Measurements from ENCODE around the gene NDUFS7. TPM values are rescaled to one million over a fixed set of nuclear protein-coding genes. Genes with fewer than 3 reads are reported as not detected.

Gene NDUFS7
- total RNA-seq, 2 donors from 2014 or later = 147 to 202 TPM

DNA sequence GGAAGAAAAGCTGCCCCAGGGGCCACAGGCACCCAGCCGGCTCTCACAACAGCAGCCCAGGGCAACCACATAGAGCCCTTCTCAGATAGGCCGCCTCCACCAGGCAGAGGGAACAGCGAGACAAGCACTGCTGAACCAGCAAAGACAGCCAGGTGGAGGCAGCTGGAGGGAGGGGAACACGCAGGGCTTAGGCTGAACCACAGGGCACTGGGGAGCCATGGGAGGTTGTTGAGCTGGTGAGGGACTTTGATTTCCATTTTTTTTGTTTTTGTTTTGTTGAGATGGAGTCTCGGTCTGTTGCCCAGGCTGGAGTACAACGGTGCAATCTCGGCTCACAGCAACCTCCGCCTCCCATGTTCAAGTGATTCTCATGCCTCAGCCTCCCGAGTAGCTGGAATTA lies 14.1 kb downstream of the NDUFS7 start:
- H3K4me3 ChIP-seq = no peak overlapping the region
- TF ChIP-seq, protein P1, sequence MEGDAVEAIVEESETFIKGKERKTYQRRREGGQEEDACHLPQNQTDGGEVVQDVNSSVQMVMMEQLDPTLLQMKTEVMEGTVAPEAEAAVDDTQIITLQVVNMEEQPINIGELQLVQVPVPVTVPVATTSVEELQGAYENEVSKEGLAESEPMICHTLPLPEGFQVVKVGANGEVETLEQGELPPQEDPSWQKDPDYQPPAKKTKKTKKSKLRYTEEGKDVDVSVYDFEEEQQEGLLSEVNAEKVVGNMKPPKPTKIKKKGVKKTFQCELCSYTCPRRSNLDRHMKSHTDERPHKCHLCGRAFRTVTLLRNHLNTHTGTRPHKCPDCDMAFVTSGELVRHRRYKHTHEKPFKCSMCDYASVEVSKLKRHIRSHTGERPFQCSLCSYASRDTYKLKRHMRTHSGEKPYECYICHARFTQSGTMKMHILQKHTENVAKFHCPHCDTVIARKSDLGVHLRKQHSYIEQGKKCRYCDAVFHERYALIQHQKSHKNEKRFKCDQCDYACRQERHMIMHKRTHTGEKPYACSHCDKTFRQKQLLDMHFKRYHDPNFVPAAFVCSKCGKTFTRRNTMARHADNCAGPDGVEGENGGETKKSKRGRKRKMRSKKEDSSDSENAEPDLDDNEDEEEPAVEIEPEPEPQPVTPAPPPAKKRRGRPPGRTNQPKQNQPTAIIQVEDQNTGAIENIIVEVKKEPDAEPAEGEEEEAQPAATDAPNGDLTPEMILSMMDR (IDR thresholded peaks at IDR 0.05) = no peak
- no peak for TF ChIP-seq POLR2A (IDR thresholded peaks at IDR 0.05)
- no peak for TF ChIP-seq POLR2AphosphoS5 (IDR thresholded peaks at IDR 0.05)
- no peaks in the 10 kb centered on the region for H3K27me3 ChIP-seq (replicated peaks; ENCODE audit: insufficient read depth)
- DNase-seq (ENCODE audit: low spot score) = no peak
- intact Hi-C loops (cut with DNase I) = no loop called here
- H3K4me1 ChIP-seq (replicated peaks) = peaks cover 9% of the 10 kb centered on the region
- no peaks in the 10 kb centered on the region for H3K9me3 ChIP-seq
- WGBS = 94% methylated on average over 9 of the region's 9 CpGs
- H3K36me3 ChIP-seq = no peaks in the 10 kb centered on the region
- H3K27ac ChIP-seq = no peak overlapping the region

DNA sequence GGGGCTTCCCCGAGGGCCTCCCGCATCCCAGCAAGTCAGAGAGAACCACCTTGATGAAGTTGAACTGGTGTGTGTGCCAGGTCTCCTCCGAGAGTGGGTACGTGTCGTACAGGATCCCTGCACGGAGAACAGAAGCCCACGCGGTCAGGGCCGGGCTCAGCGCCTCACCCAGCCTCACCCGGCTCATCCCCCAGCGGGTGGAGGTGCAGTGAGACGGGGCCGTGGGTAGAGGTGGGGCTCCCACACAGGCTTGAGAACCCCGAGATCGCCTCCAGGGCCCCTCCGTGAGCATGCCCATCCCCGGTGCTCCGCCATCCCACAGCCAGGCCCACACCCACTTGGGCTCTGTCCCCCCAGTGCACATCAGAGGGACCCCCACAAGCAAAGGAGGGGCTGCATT lies 15.4 kb downstream of the NDUFS7 start:
- Histone ChIP-seq H3K27ac (no peak overlapping the region), H3K4me1 (replicated peaks) (peaks cover 9% of the 10 kb centered on the region), H3K27me3 (replicated peaks; ENCODE audit: insufficient read depth) (no peaks in the 10 kb centered on the region), H3K4me3 (no peak overlapping the region), H3K9me3 (no peaks in the 10 kb centered on the region), H3K36me3 (no peaks in the 10 kb centered on the region)
- no peak for TF ChIP-seq POLR2AphosphoS5 (IDR thresholded peaks at IDR 0.05)
- TF ChIP-seq, protein P1 (IDR thresholded peaks at IDR 0.05) = no peak
- no peak for TF ChIP-seq POLR2A (IDR thresholded peaks at IDR 0.05)
- intact Hi-C loops (cut with DNase I) = no loop called here
- WGBS = 87% methylated on average over 19 of the region's 19 CpGs
- no peak for DNase-seq (ENCODE audit: low spot score)

- 93% methylated on average over 15 of the region's 15 CpGs for WGBS
- TF ChIP-seq POLR2AphosphoS5 (IDR thresholded peaks at IDR 0.05) (no peak), POLR2A (IDR thresholded peaks at IDR 0.05) (no peak)
- TF ChIP-seq, protein P1 (IDR thresholded peaks at IDR 0.05) = no peak
- DNase-seq (ENCODE audit: low spot score) = no peak
- Histone ChIP-seq H3K27ac (peak overlapping the region in 1 of 2 donors; percentile 56), H3K36me3 (no peaks in the 10 kb centered on the region), H3K27me3 (replicated peaks; ENCODE audit: insufficient read depth) (no peaks in the 10 kb centered on the region), H3K4me3 (no peak overlapping the region), H3K4me1 (replicated peaks) (peaks cover 9% of the 10 kb centered on the region), H3K9me3 (no peaks in the 10 kb centered on the region)
- intact Hi-C loops (cut with DNase I) = loop anchor here (10.0 kb wide), 2 partner anchors 85 to 125 kb away; partner anchors contain the start of gene FAM174C
These were observed 16.0 kb downstream of the NDUFS7 start for GRCh38 chr19:1399745-1400144.

DNA sequence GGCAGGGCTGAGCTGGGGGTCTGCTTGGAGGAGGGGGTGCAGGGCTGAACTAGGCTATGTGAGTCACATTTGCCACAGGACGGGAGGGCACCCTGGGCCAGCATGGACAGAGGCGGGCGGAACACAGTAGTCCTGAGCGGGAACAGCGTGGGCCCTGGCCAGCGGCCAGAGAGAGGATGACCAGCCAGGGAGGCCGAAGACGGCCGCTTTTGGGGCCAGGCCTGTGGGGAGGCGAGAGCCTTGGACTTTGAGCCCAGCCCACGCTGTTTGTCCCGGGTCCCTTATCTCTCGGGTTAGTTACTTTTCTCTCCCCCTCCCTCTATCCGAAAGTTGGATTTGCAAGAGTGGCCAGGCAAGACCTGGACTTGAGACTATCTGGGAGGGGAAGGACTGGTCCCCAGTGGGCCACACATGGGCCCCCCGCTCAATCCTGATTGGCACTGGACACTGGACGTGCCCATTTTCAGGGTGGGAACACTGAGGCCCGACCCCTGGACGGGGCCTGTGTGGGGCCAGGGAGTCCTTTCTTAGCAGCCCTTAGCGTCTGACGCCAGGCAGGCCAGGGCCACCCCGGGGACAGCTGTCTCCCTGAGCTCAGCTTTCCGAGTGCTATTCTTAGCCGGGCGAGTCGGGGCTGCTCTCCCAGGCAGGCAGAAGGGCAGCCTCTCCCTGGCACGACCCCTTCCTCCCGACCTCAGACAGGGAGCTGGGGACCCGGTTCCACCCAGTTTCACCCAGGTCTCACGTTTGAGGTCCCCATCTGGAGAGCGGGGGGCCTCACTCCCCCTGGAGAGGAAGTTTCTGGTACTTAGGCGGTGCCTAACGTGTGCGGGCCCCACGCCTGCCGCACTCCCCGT lies 16.8 kb downstream of the NDUFS7 start:
- DNase-seq (ENCODE audit: low spot score) = no peak
- Histone ChIP-seq H3K27ac (peak overlapping the region; percentile 53 to 56), H3K4me3 (peak overlapping the region; percentile 65 to 66), H3K9me3 (no peaks in the 10 kb centered on the region), H3K36me3 (no peaks in the 10 kb centered on the region), H3K27me3 (replicated peaks; ENCODE audit: insufficient read depth) (no peaks in the 10 kb centered on the region), H3K4me1 (replicated peaks) (peaks cover 9% of the 10 kb centered on the region)
- 20% methylated on average over 33 of the region's 36 CpGs for WGBS
- TF ChIP-seq POLR2AphosphoS5 (IDR thresholded peaks at IDR 0.05) (no peak), POLR2A (IDR thresholded peaks at IDR 0.05) (no peak)
- TF ChIP-seq, protein P1 (IDR thresholded peaks at IDR 0.05) = no peak
- intact Hi-C loops (cut with DNase I) = loop anchor here (10.0 kb wide), 2 partner anchors 86 to 126 kb away; partner anchors contain the start of gene FAM174C

Data from prostate gland (tissue), 2 donors.